HEK293 (cell line): ENCODE data around the gene VPS35L.
A peak's percentile ranks its signal among the peaks of the same experiment; 100 is the strongest.

Experiments used
- IKZF3 ChIP-seq: fragments of 450-650 bp; IDR thresholded peaks from 2 replicates; pipeline ENCODE4 v1.5.0; 2018; ENCODE audit warnings: missing biosample characterization, mild to moderate bottlenecking, missing genetic modification characterization, moderate library complexity
- KLF10 ChIP-seq: fragments of 450-650 bp; IDR thresholded peaks from 2 replicates; pipeline ENCODE4 v1.5.1; 2018; ENCODE audit warnings: missing biosample characterization, mild to moderate bottlenecking, missing genetic modification characterization
- KLF8 ChIP-seq: fragments of 450-650 bp; formaldehyde crosslinking; IDR thresholded peaks from 2 replicates; pipeline ENCODE4 v1.5.1; 2016; ENCODE audit warnings: missing biosample characterization, missing genetic modification characterization
- KLF9 ChIP-seq: fragments of 450-650 bp; formaldehyde crosslinking; IDR thresholded peaks from 2 replicates; pipeline ENCODE4 v1.5.1; 2016; ENCODE audit warnings: missing biosample characterization, missing genetic modification characterization, low read depth
- PRDM10 ChIP-seq: fragments of 450-650 bp; formaldehyde crosslinking; IDR thresholded peaks from 2 replicates; pipeline ENCODE4 v1.5.1; 2016; ENCODE audit warnings: missing biosample characterization, missing genetic modification characterization
- SP2 ChIP-seq: fragments of 450-650 bp; formaldehyde crosslinking; IDR thresholded peaks from 2 replicates; pipeline ENCODE4 v1.5.1; 2016; ENCODE audit warnings: missing biosample characterization, missing genetic modification characterization
- SP3 ChIP-seq: fragments of 450-650 bp; formaldehyde crosslinking; IDR thresholded peaks from 2 replicates; pipeline ENCODE4 v1.5.1; 2016; ENCODE audit warnings: missing biosample characterization, missing genetic modification characterization
- SP7 ChIP-seq: fragments of 450-650 bp; formaldehyde crosslinking; IDR thresholded peaks from 2 replicates; pipeline ENCODE4 v1.5.1; 2016; ENCODE audit warnings: missing biosample characterization, missing genetic modification characterization
- ZBTB11 ChIP-seq: fragments of 450-650 bp; formaldehyde crosslinking; conservative IDR thresholded peaks from 2 replicates; pipeline ENCODE4 v1.5.1; 2016; ENCODE audit warnings: low read depth, missing biosample characterization, missing genetic modification characterization
- ZBTB48 ChIP-seq: fragments of 450-650 bp; formaldehyde crosslinking; IDR thresholded peaks from 2 replicates; pipeline ENCODE4 v1.5.1; 2016; ENCODE audit warnings: missing biosample characterization, missing genetic modification characterization
- ZBTB7A ChIP-seq: fragments of 450-650 bp; formaldehyde crosslinking; IDR thresholded peaks from 2 replicates; pipeline ENCODE4 v1.5.1; 2016; ENCODE audit warnings: low read depth, missing biosample characterization, missing genetic modification characterization
- ZFHX2 ChIP-seq: fragments of 450-650 bp; formaldehyde crosslinking; conservative IDR thresholded peaks from 2 replicates; pipeline ENCODE4 v1.5.1; 2016; ENCODE audit warnings: missing biosample characterization, missing genetic modification characterization
- ZNF155 ChIP-seq: fragments of 450-650 bp; formaldehyde crosslinking; IDR thresholded peaks from 2 replicates; pipeline ENCODE4 v1.5.1; 2016; ENCODE audit warnings: missing biosample characterization, missing genetic modification characterization
- ZNF280D ChIP-seq: fragments of 450-650 bp; formaldehyde crosslinking; IDR thresholded peaks from 2 replicates; pipeline ENCODE4 v1.5.1; 2016; ENCODE audit warnings: missing biosample characterization, missing genetic modification characterization
- ZNF324 ChIP-seq: fragments of 450-650 bp; formaldehyde crosslinking; IDR thresholded peaks from 2 replicates; pipeline ENCODE4 v1.5.1; 2016; ENCODE audit warnings: missing biosample characterization, missing genetic modification characterization
- ZNF335 ChIP-seq: fragments of 450-650 bp; formaldehyde crosslinking; conservative IDR thresholded peaks from 2 replicates; pipeline ENCODE4 v1.5.1; 2016; ENCODE audit warnings: missing biosample characterization, missing genetic modification characterization
- ZNF354C ChIP-seq: fragments of 450-650 bp; formaldehyde crosslinking; IDR thresholded peaks from 2 replicates; pipeline ENCODE4 v1.5.1; 2016; ENCODE audit warnings: missing biosample characterization, missing genetic modification characterization, low read depth, borderline replicate concordance
- ZNF366 ChIP-seq: fragments of 450-650 bp; formaldehyde crosslinking; conservative IDR thresholded peaks from 2 replicates; pipeline ENCODE4 v1.5.1; 2016; ENCODE audit warnings: missing biosample characterization, missing genetic modification characterization
- ZNF394 ChIP-seq: fragments of 450-650 bp; formaldehyde crosslinking; IDR thresholded peaks from 2 replicates; pipeline ENCODE4 v1.5.1; 2016; ENCODE audit warnings: missing biosample characterization, missing genetic modification characterization, mild to moderate bottlenecking, moderate library complexity, borderline replicate concordance
- ZNF501 ChIP-seq: fragments of 450-650 bp; formaldehyde crosslinking; IDR thresholded peaks from 2 replicates; pipeline ENCODE4 v1.5.1; 2016; ENCODE audit warnings: missing biosample characterization, missing genetic modification characterization
- ZNF561 ChIP-seq: fragments of 450-650 bp; IDR thresholded peaks from 2 replicates; pipeline ENCODE4 v1.5.1; 2018; ENCODE audit warnings: missing biosample characterization, missing genetic modification characterization, borderline replicate concordance
- ZNF571 ChIP-seq: fragments of 450-650 bp; formaldehyde crosslinking; IDR thresholded peaks from 2 replicates; pipeline ENCODE4 v1.5.0; 2017; ENCODE audit warnings: missing biosample characterization, missing genetic modification characterization
- ZNF596 ChIP-seq: fragments of 450-650 bp; IDR thresholded peaks from 2 replicates; pipeline ENCODE4 v1.5.0; 2018; ENCODE audit warnings: missing biosample characterization, mild to moderate bottlenecking, missing genetic modification characterization, moderate library complexity
- ZNF610 ChIP-seq: fragments of 450-650 bp; formaldehyde crosslinking; IDR thresholded peaks from 2 replicates; pipeline ENCODE4 v1.5.1; 2016; ENCODE audit warnings: missing biosample characterization, missing genetic modification characterization, borderline replicate concordance
- ZNF660 ChIP-seq: fragments of 450-650 bp; IDR thresholded peaks from 2 replicates; pipeline ENCODE4 v1.5.1; 2018; ENCODE audit warnings: missing biosample characterization, mild to moderate bottlenecking, missing genetic modification characterization
- ZNF692 ChIP-seq: fragments of 450-650 bp; formaldehyde crosslinking; IDR thresholded peaks from 2 replicates; pipeline ENCODE4 v1.5.1; 2016; ENCODE audit warnings: missing biosample characterization, missing genetic modification characterization
- ZNF843 ChIP-seq: fragments of 450-650 bp; formaldehyde crosslinking; IDR thresholded peaks from 2 replicates; pipeline ENCODE4 v1.5.1; 2016; ENCODE audit warnings: missing biosample characterization, missing genetic modification characterization
- ZXDB ChIP-seq: fragments of 450-650 bp; formaldehyde crosslinking; IDR thresholded peaks from 2 replicates; pipeline ENCODE4 v1.5.1; 2016; ENCODE audit warnings: missing biosample characterization, missing genetic modification characterization

Gene VPS35L

GRCh38 chr16:19521471-19522396, 33.8 kb upstream of the VPS35L start, which contains the start of gene GDE1 (continued):
- peak; percentile 81 for TF ChIP-seq SP3
- TF ChIP-seq ZNF571 (tag by site-specific recombination) = no peak
- no peak for TF ChIP-seq ZNF354C (tag by site-specific recombination)
- TF ChIP-seq PRDM10 (tag by site-specific recombination) = peak; percentile 77
- TF ChIP-seq ZNF843 (tag by site-specific recombination) = 0 out of 2 replicates have a peak, but pooled peaks have one; percentile 21
- TF ChIP-seq ZXDB (tag by site-specific recombination) = peak; percentile 64; the same call in 1 of the 2 replicates
- TF ChIP-seq ZNF660 = peak; percentile 54; the same call in 1 of the 2 replicates
- peak; percentile 93 for TF ChIP-seq SP2
- TF ChIP-seq ZBTB7A (tag by site-specific recombination) = 0 out of 2 replicates have a peak, but pooled peaks have one; percentile 14
- peak; percentile 20; the same call in 1 of the 2 replicates for TF ChIP-seq ZNF394
- peak; percentile 72 for TF ChIP-seq ZNF692 (tag by site-specific recombination)
- TF ChIP-seq ZNF335 (tag by site-specific recombination) = peak; percentile 96
- peak; percentile 24; the same call in 1 of the 2 replicates for TF ChIP-seq ZNF366 (tag by site-specific recombination)
- TF ChIP-seq ZNF561 = peak; percentile 49; the same call in 1 of the 2 replicates
- TF ChIP-seq SP7 = peak; percentile 47
- TF ChIP-seq ZFHX2 (tag by site-specific recombination) = peak; percentile 20
- TF ChIP-seq KLF9 = peak; percentile 74
- TF ChIP-seq IKZF3 (tag by site-specific recombination) = peak; percentile 60
- TF ChIP-seq KLF10 = peak; percentile 49; the same call in 1 of the 2 replicates
- TF ChIP-seq ZNF155 (tag by site-specific recombination) = no peak
- 0 out of 2 replicates have a peak, but pooled peaks have one; percentile 12 for TF ChIP-seq ZNF610 (tag by site-specific recombination)
- no peak for TF ChIP-seq ZNF324 (tag by site-specific recombination)
- TF ChIP-seq ZBTB11 (tag by site-specific recombination) = peak; percentile 68
- TF ChIP-seq ZNF596 (tag by site-specific recombination) = peak; percentile 74
- no peak for TF ChIP-seq ZNF280D (tag by site-specific recombination)
- peak; percentile 49 for TF ChIP-seq ZNF501 (tag by site-specific recombination)
- peak; percentile 84 for TF ChIP-seq ZBTB48
- TF ChIP-seq KLF8 (tag by site-specific recombination) = peak; percentile 27; the same call in 1 of the 2 replicates
